D721Med (cell line): ENCODE results near the gene SMIM21.

Experiments
- DNase-seq: peaks from one replicate; pipeline ENCODE4 v3.0.0; 2011; ENCODE audit warnings: low spot score; ENCODE audit not compliant: insufficient read length
- FAIRE-seq: peaks from 2 replicates; lab custom pipeline; 2011; peaks lifted over from hg19 to GRCh38; lab: Jason Lieb, UNC
- TF ChIP-seq, protein P1 (sequence below): IDR thresholded peaks from 2 replicates; pipeline ENCODE4 v1.5.1; 2012; ENCODE audit warnings: mild to moderate bottlenecking, control low read depth; ENCODE audit not compliant: insufficient read depth; ENCODE audit errors: missing control alignments

The SMIM21 gene

DNA sequence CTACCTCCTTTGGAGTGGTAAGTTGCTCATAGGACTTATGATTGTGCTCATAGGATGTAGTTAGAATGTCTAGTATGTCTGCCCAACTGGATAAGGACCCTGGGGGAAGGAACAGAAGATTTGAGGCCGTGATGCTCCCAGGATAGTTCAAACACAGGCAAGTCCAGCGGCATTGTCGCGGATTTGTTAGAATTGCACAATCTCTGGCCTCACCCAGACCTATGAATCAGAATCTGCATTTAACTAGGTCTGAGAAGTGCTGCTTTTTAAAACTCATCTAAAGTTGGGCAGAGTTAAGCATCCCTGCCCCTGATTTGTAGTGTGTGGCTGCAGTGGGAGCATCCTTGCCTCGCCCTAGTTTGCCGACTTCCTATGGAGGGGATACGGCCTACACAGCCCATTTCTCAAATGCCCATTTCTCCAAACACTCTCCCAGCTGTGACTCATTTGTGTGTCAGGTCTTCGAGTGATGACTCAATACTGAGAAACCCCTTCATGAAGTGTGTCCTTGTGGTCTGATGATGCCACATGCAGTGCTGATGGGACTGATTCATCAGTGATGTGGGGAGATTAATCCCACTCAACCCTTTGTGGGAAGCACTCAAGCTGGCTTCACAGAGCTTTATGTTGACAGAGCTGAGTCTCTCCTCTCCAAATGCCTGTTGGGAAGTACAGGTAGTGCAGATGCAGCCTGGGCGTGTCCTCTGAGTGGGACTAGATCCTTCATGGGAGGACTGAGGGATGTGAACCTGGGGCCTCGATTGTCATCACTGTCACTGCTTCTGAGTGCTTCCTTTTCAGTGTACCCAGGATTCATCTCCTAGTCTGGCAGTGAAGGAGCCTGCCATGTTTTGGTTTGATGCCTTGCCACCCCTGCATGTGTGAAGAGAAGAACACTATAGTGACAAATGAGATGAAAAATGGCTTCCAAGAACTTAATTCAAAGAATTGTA, 18.7 kb downstream of the SMIM21 start:
- TF ChIP-seq, protein P1, sequence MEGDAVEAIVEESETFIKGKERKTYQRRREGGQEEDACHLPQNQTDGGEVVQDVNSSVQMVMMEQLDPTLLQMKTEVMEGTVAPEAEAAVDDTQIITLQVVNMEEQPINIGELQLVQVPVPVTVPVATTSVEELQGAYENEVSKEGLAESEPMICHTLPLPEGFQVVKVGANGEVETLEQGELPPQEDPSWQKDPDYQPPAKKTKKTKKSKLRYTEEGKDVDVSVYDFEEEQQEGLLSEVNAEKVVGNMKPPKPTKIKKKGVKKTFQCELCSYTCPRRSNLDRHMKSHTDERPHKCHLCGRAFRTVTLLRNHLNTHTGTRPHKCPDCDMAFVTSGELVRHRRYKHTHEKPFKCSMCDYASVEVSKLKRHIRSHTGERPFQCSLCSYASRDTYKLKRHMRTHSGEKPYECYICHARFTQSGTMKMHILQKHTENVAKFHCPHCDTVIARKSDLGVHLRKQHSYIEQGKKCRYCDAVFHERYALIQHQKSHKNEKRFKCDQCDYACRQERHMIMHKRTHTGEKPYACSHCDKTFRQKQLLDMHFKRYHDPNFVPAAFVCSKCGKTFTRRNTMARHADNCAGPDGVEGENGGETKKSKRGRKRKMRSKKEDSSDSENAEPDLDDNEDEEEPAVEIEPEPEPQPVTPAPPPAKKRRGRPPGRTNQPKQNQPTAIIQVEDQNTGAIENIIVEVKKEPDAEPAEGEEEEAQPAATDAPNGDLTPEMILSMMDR = no peak
- peak; percentile 83 for FAIRE-seq
- no peak for DNase-seq

DNA sequence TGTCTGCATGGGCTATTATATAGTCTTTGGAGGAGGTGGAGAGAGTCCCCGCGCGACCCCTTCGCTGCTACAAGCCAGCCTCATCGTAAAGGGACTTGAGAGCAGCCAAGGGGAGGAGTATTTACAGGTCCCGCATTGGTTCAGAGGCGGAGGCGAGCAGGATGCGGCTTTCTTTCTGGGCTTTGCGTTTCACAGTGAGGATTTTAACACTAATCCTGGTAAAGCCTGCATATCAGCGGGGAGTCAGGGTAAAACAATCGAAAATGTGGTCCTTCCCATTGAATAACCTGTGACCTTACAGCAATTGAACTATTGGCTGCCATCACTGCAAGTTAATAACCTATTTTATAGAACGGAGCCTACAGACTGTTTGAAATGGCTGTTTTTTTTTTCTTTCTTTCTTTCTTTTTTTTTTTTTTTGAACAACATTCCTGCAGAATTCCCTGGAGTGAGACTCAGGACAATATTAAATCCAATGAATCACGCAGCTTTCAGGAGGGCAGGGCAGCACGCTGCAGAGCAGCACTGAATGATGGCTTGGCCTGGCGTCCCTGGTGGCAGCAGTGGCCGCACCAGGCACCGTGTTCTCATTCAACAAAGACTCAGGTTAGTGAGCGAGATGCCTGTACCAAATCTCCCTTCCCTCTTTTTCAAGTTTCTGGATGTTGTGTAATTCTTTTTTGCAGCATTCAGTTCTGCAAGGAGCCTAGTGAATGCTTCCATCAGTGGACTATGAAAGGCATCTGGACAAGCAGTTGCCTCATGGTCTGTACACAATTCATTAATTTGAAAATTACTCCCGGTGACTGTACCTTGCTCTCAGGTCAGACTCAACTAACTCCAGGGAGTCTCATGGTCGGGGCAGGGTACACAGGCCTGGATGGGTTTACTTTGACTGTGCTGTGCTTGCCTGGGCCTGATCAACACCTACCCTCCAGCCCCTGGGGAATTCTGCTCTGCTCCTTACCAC, 19.8 kb downstream of the SMIM21 start:
- TF ChIP-seq, protein P1 = no peak
- FAIRE-seq (peak; percentile 97), DNase-seq (peak; percentile 67)

DNA sequence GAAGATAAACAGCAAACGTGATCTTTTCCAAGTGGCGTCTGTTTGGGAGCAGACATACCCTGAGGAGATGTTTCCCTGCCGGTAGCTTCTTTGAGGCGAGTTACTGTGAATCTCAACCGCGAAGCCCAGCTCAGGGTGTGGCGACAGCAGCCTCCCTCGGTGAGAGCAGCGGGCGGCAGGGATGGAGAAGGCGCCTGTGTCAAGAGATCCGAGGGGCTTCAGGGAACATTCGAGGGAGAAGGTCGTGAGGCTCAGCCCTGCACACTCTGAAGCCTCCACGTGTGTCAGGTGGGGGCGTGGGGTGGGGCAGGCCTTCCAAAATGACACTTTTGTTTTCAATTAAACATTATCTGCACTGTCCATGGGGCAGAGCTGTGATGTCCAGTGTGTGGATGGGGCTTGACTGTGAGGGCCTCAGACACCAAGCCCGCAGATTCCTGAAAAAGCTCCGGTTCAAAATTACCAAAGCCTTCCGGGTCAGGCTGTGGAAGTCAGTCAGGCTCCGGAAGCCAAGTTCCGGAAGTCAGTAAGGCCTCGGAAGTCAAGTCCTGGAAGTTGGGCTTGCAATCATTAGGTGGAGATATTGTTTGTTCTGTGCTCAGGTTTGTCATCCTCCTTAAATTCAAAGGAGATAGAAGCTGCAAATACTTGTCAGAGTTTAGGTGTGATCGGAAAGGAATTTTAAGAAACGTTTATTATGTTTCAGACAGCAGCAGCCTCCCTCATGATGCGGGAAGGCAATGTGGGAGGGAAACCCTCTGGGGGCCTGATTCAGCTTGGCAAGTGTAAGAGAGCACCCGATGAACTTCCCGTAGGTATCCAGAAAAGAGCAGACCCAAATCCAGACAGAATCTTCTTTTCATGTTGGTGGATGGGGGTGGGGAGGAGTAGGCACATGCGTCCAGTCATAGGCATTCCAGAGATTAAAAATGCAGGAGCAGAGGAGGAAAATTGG, 20.7 kb downstream of the SMIM21 start:
- DNase-seq (no peak), FAIRE-seq (peak; percentile 48)
- TF ChIP-seq, protein P1 = no peak

DNA sequence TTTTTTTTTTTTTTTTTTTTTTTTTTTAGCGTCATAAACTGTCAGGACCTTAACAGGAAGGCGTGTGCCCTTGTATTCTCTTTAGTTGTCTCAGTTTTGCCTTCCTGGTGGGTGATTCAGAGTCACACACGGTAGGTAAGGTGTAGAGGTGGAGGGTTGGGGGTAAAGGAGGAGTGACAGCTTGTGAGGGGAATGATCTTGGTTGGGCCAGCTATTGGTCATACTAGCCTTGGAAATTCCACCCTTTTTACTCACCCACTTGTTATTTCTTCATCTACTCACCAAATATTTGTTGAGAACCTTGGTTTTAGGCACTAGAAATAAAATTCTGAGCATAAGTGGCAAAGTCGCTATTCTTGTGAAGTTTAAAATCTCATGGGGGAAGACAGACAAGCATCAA, 22.2 kb downstream of the SMIM21 start:
- peak; percentile 81 for FAIRE-seq
- DNase-seq = no peak
- TF ChIP-seq, protein P1 = no peak

DNA sequence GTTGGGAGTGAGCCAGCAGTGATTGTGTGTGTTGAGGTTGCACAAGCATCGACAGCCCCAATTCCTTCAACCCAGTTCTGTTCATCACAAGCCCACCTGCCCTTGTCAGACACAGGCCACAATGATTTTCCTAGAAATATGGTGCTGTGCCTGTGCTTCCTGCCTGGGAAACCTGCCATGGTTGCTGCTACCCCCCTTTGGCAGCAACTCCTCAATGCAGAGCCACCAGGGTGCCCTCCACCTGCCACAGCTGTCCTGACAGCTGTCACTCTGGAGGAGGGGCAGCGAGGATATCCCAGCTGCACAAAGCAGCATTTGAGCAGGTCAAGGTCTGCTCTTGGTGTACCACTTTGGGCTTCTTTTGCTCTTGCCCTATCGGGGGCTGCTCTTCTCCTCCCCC, 27.1 kb downstream of the SMIM21 start:
- DNase-seq (no peak), FAIRE-seq (no peak)
- TF ChIP-seq, protein P1 = no peak

DNA sequence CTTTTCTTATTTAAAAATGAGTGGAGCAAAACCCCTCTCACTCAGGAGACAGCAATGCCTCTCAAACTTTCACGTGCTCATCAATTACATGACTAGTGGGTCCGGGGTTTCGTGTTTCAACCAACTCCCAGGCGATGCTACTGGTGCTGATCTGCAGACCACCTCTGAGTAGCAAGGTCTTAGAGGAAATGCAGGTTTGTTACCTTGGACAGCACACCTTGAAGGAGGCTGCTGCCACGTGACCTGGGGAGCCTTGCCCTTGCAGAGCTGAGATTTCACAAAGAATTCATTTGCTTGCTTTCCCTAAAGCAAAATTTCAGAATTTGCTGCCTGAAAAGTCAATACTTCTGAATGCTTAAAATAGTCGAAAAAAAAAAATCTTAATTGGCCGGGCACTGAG, 32.4 kb downstream of the SMIM21 start:
- FAIRE-seq (no peak), DNase-seq (no peak)
- TF ChIP-seq, protein P1 = no peak
